Mesendoderm (in vitro differentiated cells): ENCODE measurements around the gene ZDHHC12.

Experiments
- DNase-seq: peaks from one replicate; pipeline ENCODE4 v3.0.0; 2013
- H2AK5ac ChIP-seq: 2 replicates; pipeline ENCODE4 v1.6.1; 2013; ENCODE audit warnings: low read length, inconsistent platforms
- H2BK120ac ChIP-seq: 2 replicates; pipeline ENCODE4 v1.6.1; 2013; ENCODE audit warnings: low read depth, mild to moderate bottlenecking, low read length, moderate library complexity, mixed read lengths
- H2BK15ac ChIP-seq: replicated peaks from 2 replicates; pipeline ENCODE4 v1.6.1; 2013; ENCODE audit warnings: low read depth, mild to moderate bottlenecking, moderate library complexity
- H2BK5ac ChIP-seq: 2 replicates; pipeline ENCODE4 v1.6.1; 2013; ENCODE audit warnings: low read length, inconsistent platforms
- H3K18ac ChIP-seq: 2 replicates; pipeline ENCODE4 v1.6.1; 2013; ENCODE audit warnings: mild to moderate bottlenecking, low read length, mixed read lengths
- H3K23ac ChIP-seq: one replicate; pipeline ENCODE4 v1.6.1; 2013; ENCODE audit warnings: low read length
- H3K27ac ChIP-seq: 2 replicates; pipeline ENCODE4 v1.5.1; 2013; ENCODE audit warnings: low read depth, mild to moderate bottlenecking, inconsistent platforms, low read length, moderate library complexity
- H3K27me3 ChIP-seq: 2 replicates; pipeline ENCODE4 v1.6.1; 2013; ENCODE audit warnings: low read length, control low read depth, mild to moderate bottlenecking, inconsistent platforms; ENCODE audit not compliant: insufficient read depth, poor library complexity
- H3K36me3 ChIP-seq: 2 replicates; pipeline ENCODE4 v1.6.1; 2013; ENCODE audit warnings: low read length, inconsistent platforms; ENCODE audit not compliant: control insufficient read depth, insufficient read depth
- H3K4ac ChIP-seq: one replicate; pipeline ENCODE4 v1.6.1; 2013; ENCODE audit warnings: low read depth, mild to moderate bottlenecking, low read length, moderate library complexity
- H3K4me1 ChIP-seq: 2 replicates; pipeline ENCODE4 v1.6.1; 2013; ENCODE audit warnings: low read depth, low read length, inconsistent platforms; ENCODE audit not compliant: control insufficient read depth
- H3K4me2 ChIP-seq: 2 replicates; pipeline ENCODE4 v1.6.1; 2013; ENCODE audit warnings: low read length
- H3K4me3 ChIP-seq: 2 replicates; pipeline ENCODE4 v1.5.1; 2013; ENCODE audit warnings: mild to moderate bottlenecking, low read length
- H3K56ac ChIP-seq: one replicate; pipeline ENCODE4 v1.6.1; 2013; ENCODE audit warnings: low read length
- H3K79me1 ChIP-seq: 2 replicates; pipeline ENCODE4 v1.6.1; 2013; ENCODE audit warnings: low read length, inconsistent platforms
- H3K79me2 ChIP-seq: 2 replicates; pipeline ENCODE4 v1.6.1; 2013; ENCODE audit warnings: mild to moderate bottlenecking, low read length; ENCODE audit not compliant: control insufficient read depth, insufficient read depth
- H3K9ac ChIP-seq: 2 replicates; pipeline ENCODE4 v1.6.1; 2013; ENCODE audit warnings: low read length, inconsistent platforms
- H4K5ac ChIP-seq: one replicate; pipeline ENCODE4 v1.6.1; 2013; ENCODE audit warnings: low read length
- H4K8ac ChIP-seq: one replicate; pipeline ENCODE4 v1.6.1; 2013; ENCODE audit warnings: low read depth, mild to moderate bottlenecking, control low read depth, low read length, moderate library complexity
- WGBS: extraction: QIAGEN DNeasy Blood & Tissue Kit; methylation state at CpG from one replicate; pipeline ENCODE4 v1.1.7; 2013; ENCODE audit warnings: low lambda C conversion rate, missing lambda C conversion rate; ENCODE audit not compliant: insufficient coverage; ENCODE audit errors: extremely low coverage; 5-methylcytosine and 5-hydroxymethylcytosine counted together

The ZDHHC12 gene

DNA sequence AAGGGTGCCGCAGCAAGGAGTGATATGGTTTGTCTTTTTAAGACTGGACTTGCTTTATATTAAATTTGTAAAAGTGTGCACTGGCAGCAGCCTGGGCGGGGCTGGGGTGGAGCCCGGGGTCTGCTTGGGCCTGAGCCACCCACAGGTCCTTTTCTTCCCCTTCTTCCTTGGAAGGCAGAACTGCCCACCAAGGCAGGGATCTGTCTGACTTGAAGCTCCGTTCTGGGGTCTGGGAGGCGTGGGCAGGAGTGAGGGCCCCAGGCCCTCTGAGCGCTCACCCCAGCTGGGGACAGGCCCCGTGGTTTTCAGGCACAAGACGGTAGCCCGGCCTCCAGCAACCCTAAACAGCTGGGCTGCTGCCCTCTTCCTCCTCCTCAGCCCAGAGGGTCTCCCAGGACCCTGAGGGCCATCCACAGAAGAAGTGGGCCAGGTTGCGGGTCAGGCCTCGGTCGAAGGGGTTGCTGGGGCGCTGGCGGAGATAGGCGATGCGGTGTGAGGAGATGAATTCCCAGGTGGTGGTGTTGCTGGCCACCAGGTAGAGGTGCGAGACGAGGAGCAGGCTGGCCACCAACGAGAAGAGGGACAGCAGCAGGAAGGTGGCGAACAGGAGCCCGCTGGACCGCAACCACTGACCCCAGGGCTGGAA lies 3.0 kb downstream of the ZDHHC12 start:
- no peak overlapping the region for H3K27ac ChIP-seq
- H3K4me3 ChIP-seq = no peak overlapping the region
- H2BK5ac ChIP-seq = no peak overlapping the region
- no peak overlapping the region for H3K4me2 ChIP-seq
- no peak overlapping the region for H4K5ac ChIP-seq
- H3K23ac ChIP-seq = no peak overlapping the region
- no peaks in the 10 kb centered on the region for H3K79me2 ChIP-seq
- no peak overlapping the region for H3K9ac ChIP-seq
- no peaks in the 10 kb centered on the region for H3K27me3 ChIP-seq
- H4K8ac ChIP-seq = no peak overlapping the region
- peaks cover 2% of the 10 kb centered on the region for H3K79me1 ChIP-seq
- WGBS = no CpG with 5 or more reads among the region's 22 CpGs
- H2BK120ac ChIP-seq = no peak overlapping the region
- DNase-seq = no peak
- peaks cover 5% of the 10 kb centered on the region for H3K4me1 ChIP-seq
- H3K56ac ChIP-seq = no peak overlapping the region
- H3K18ac ChIP-seq = no peak overlapping the region
- no peaks in the 10 kb centered on the region for H3K36me3 ChIP-seq
- no peak overlapping the region for H2AK5ac ChIP-seq
- H3K4ac ChIP-seq = no peak overlapping the region
- H2BK15ac ChIP-seq = no peak overlapping the region

DNA sequence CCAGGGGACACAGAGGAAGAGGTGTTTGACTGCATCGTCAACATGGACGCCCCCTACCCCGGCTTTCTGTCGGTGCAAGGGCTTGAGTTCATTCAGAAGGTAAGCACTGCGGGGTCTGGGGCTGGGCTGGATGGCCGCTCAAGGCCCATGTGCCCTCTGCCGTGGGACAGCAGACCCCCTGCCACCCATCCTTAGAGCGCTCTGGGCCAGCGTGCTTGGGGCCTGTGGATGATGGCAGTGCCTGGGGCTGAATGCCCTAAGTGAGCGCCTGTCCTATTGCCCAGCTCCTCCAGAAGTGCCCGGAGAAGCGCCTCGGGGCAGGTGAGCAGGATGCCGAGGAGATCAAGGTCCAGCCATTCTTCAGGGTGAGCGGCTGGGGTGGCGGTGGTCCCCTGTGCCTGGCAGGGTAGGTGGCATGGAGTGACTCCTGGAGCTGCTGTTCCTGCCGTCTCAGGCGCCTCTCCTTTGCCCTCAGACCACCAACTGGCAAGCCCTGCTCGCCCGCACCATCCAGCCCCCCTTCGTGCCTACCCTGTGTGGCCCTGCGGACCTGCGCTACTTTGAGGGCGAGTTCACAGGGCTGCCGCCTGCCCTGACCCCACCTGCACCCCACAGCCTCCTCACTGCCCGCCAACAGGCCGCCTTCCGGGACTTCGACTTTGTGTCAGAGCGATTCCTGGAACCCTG lies 3.9 kb downstream of the ZDHHC12 start:
- Histone ChIP-seq H2BK15ac (no peak overlapping the region), H3K4me2 (no peak overlapping the region), H4K5ac (no peak overlapping the region), H3K56ac (no peak overlapping the region), H3K23ac (no peak overlapping the region), H3K79me2 (no peaks in the 10 kb centered on the region), H2AK5ac (no peak overlapping the region), H3K27ac (no peak overlapping the region), H3K27me3 (no peaks in the 10 kb centered on the region), H3K9ac (no peak overlapping the region), H3K4me3 (no peak overlapping the region), H3K4ac (no peak overlapping the region), H2BK120ac (no peak overlapping the region), H3K4me1 (peaks cover 5% of the 10 kb centered on the region), H4K8ac (no peak overlapping the region), H2BK5ac (no peak overlapping the region), H3K79me1 (peaks cover 2% of the 10 kb centered on the region), H3K36me3 (no peaks in the 10 kb centered on the region), H3K18ac (no peak overlapping the region)
- WGBS = no CpG with 5 or more reads among the region's 30 CpGs
- no peak for DNase-seq

DNA sequence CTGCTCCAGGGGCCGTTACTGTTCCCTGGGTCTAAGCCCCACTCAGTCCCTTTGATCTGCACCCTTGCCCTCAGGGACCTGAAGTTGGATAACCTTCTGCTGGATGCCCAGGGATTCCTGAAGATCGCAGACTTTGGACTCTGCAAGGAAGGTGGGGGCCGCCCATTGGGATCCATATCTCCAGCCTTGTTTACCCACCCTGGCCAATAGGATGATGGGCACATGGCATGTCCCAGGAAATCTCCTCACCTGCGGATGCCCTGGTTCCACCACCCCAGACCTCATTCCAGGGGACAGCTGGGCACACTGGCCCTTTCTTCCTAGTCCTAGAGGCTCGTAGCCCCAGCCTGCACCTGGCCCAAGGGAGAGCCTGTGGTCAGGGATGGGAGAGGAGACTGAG lies 5.5 kb downstream of the ZDHHC12 start:
- Histone ChIP-seq H3K4me2 (no peak overlapping the region), H2BK120ac (no peak overlapping the region), H3K27me3 (no peaks in the 10 kb centered on the region), H3K9ac (no peak overlapping the region), H3K4me1 (peaks cover 3% of the 10 kb centered on the region), H3K18ac (no peak overlapping the region), H3K4ac (no peak overlapping the region), H3K56ac (no peak overlapping the region), H3K79me1 (peaks cover under 1% of the 10 kb centered on the region), H3K36me3 (no peaks in the 10 kb centered on the region), H4K8ac (no peak overlapping the region), H3K4me3 (no peak overlapping the region), H2BK5ac (no peak overlapping the region), H3K79me2 (no peaks in the 10 kb centered on the region), H3K23ac (no peak overlapping the region), H4K5ac (no peak overlapping the region), H3K27ac (no peak overlapping the region), H2BK15ac (no peak overlapping the region), H2AK5ac (no peak overlapping the region)
- DNase-seq = no peak
- WGBS = no CpG with 5 or more reads among the region's 5 CpGs

DNA sequence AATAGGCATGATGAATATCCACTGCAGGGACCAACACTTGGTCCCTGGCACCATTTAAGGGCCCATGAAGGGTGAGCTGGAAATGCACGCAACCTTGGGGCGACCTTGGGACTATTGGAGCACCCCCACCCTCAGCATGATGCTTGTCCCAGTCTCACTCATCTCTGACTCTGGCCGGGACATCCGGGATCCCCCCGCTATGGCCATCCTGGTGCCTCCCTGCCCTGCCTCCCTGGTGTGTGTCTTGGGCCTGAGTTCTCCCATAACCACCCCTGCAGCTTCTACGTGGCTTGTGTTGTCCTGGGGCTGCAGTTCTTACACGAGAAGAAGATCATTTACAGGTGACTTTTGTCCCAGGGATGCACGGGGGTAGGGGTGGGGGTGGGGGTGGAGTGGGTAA lies 5.9 kb downstream of the ZDHHC12 start:
- Histone ChIP-seq H3K9ac (no peak overlapping the region), H3K27ac (no peak overlapping the region), H3K4me2 (no peak overlapping the region), H3K23ac (no peak overlapping the region), H2BK5ac (no peak overlapping the region), H3K79me2 (no peaks in the 10 kb centered on the region), H2BK15ac (no peak overlapping the region), H3K27me3 (no peaks in the 10 kb centered on the region), H2AK5ac (no peak overlapping the region), H3K56ac (no peak overlapping the region), H4K8ac (no peak overlapping the region), H3K4me3 (no peak overlapping the region), H3K79me1 (no peaks in the 10 kb centered on the region), H4K5ac (no peak overlapping the region), H2BK120ac (no peak overlapping the region), H3K4me1 (peaks cover 3% of the 10 kb centered on the region), H3K4ac (no peak overlapping the region), H3K18ac (no peak overlapping the region), H3K36me3 (no peaks in the 10 kb centered on the region)
- no peak for DNase-seq
- no CpG with 5 or more reads among the region's 8 CpGs for WGBS

DNA sequence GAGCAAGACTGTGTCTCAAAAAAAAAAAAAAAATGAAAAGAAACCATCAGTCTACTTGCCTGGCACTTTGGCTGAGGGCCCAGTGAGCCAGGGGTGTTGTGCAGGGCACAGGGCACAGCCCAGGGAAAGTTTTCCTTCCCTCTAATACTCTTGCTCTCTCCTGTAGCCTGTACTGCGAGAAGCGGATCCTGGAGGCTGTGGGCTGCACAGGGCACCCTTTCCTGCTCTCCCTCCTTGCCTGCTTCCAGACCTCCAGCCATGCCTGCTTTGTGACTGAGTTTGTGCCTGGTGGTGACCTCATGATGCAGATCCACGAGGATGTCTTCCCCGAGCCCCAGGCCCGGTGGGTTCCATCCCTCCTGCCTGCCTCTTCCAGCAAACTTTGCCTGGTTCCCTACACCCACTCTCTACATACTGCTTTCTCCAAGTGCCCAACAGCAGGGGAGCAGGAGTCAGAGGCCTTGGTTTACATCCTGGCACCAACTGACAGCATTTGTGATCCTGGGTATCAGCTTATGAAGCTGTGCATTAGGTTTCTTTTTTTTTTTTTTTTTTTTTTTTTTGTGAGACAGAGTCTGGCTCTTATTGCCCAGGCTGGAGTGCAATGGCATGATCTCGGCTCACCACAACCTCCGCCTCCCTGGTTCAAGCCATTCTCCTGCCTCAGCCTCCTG lies 7.2 kb downstream of the ZDHHC12 start:
- Histone ChIP-seq H3K36me3 (no peaks in the 10 kb centered on the region), H2AK5ac (no peak overlapping the region), H3K4me3 (no peak overlapping the region), H2BK5ac (no peak overlapping the region), H3K79me1 (no peaks in the 10 kb centered on the region), H3K18ac (no peak overlapping the region), H2BK120ac (no peak overlapping the region), H3K9ac (no peak overlapping the region), H3K56ac (no peak overlapping the region), H3K23ac (no peak overlapping the region), H3K4me1 (no peaks in the 10 kb centered on the region), H4K8ac (no peak overlapping the region), H4K5ac (no peak overlapping the region), H3K4ac (no peak overlapping the region), H3K79me2 (no peaks in the 10 kb centered on the region), H3K27me3 (no peaks in the 10 kb centered on the region), H2BK15ac (no peak overlapping the region), H3K27ac (no peak overlapping the region), H3K4me2 (no peak overlapping the region)
- no CpG with 5 or more reads among the region's 7 CpGs for WGBS
- DNase-seq = no peak
